Measurements from ENCODE around the gene DLL4. TPM values are rescaled to one million over a fixed set of nuclear protein-coding genes. Genes with fewer than 3 reads are reported as not detected.

DLL4 gene
- total and polyA plus RNA-seq, 4 donors = 5.6 to 8.5 (median 6.7) TPM

- 100% methylated on average over 2 of the region's 5 CpGs for WGBS (ENCODE audit: insufficient coverage)
- no peak overlapping the region for H3K27ac ChIP-seq (ENCODE audit: low read depth, low read length)
- no peaks in the 10 kb centered on the region for H3K27me3 ChIP-seq (ENCODE audit: control insufficient read depth, insufficient read depth, low read length)
- no peaks in the 10 kb centered on the region for H3K4me1 ChIP-seq (ENCODE audit: control insufficient read depth, insufficient read depth, low read length)
- H3K36me3 ChIP-seq (ENCODE audit: control insufficient read depth, insufficient read depth, low read length) = peaks cover 75% of the 10 kb centered on the region
- H3K4me3 ChIP-seq (ENCODE audit: low read depth, low read length) = no peak overlapping the region
- DNase-seq (ENCODE audit: low read depth in 4 of 6, low spot score in 6 of 6) = no peak
- no peaks in the 10 kb centered on the region for H3K9me3 ChIP-seq (ENCODE audit: control insufficient read depth, insufficient read depth, low read length)
Measured at GRCh38 chr15:40984406-40984805, 55.3 kb downstream of the DLL4 start.

- no peaks in the 10 kb centered on the region for H3K9me3 ChIP-seq (ENCODE audit: control insufficient read depth, insufficient read depth, low read length)
- no peaks in the 10 kb centered on the region for H3K27me3 ChIP-seq (ENCODE audit: control insufficient read depth, insufficient read depth, low read length)
- H3K36me3 ChIP-seq (ENCODE audit: control insufficient read depth, insufficient read depth, low read length) = peaks cover 69% of the 10 kb centered on the region
- no peak overlapping the region for H3K27ac ChIP-seq (ENCODE audit: low read depth, low read length)
- H3K4me1 ChIP-seq (ENCODE audit: control insufficient read depth, insufficient read depth, low read length) = no peaks in the 10 kb centered on the region
- 100% methylated on average over 1 of the region's 4 CpGs for WGBS (ENCODE audit: insufficient coverage)
- H3K4me3 ChIP-seq (ENCODE audit: low read depth, low read length) = no peak overlapping the region
- no peak for DNase-seq (ENCODE audit: low read depth in 4 of 6, low spot score in 6 of 6)
Measured at GRCh38 chr15:40984964-40985363, 55.8 kb downstream of the DLL4 start.

GRCh38 chr15:40985541-40986330 lies 56.6 kb downstream of the DLL4 start:
- peak in 1 of 6 donors; percentile 52 for DNase-seq (ENCODE audit: low read depth in 4 of 6, low spot score in 6 of 6)
- H3K4me1 ChIP-seq (ENCODE audit: control insufficient read depth, insufficient read depth, low read length) = no peaks in the 10 kb centered on the region
- H3K27ac ChIP-seq (ENCODE audit: low read depth, low read length) = no peak overlapping the region
- 100% methylated on average over 3 of the region's 6 CpGs for WGBS (ENCODE audit: insufficient coverage)
- H3K27me3 ChIP-seq (ENCODE audit: control insufficient read depth, insufficient read depth, low read length) = no peaks in the 10 kb centered on the region
- H3K4me3 ChIP-seq (ENCODE audit: low read depth, low read length) = no peak overlapping the region
- H3K36me3 ChIP-seq (ENCODE audit: control insufficient read depth, insufficient read depth, low read length) = peaks cover 63% of the 10 kb centered on the region
- H3K9me3 ChIP-seq (ENCODE audit: control insufficient read depth, insufficient read depth, low read length) = no peaks in the 10 kb centered on the region

GRCh38 chr15:40986820-40987219 lies 57.7 kb downstream of the DLL4 start:
- 94% methylated on average over 3 of the region's 7 CpGs for WGBS (ENCODE audit: insufficient coverage)
- peaks cover 59% of the 10 kb centered on the region for H3K36me3 ChIP-seq (ENCODE audit: control insufficient read depth, insufficient read depth, low read length)

GRCh38 chr15:40988156-40988555 lies 59.0 kb downstream of the DLL4 start:
- Histone ChIP-seq H3K36me3 (ENCODE audit: control insufficient read depth, insufficient read depth, low read length) (peaks cover 50% of the 10 kb centered on the region), H3K27me3 (ENCODE audit: control insufficient read depth, insufficient read depth, low read length) (no peaks in the 10 kb centered on the region), H3K9me3 (ENCODE audit: control insufficient read depth, insufficient read depth, low read length) (no peaks in the 10 kb centered on the region), H3K4me1 (ENCODE audit: control insufficient read depth, insufficient read depth, low read length) (no peaks in the 10 kb centered on the region), H3K27ac (ENCODE audit: low read depth, low read length) (no peak overlapping the region), H3K4me3 (ENCODE audit: low read depth, low read length) (no peak overlapping the region)
- 100% methylated on average over 1 of the region's 4 CpGs for WGBS (ENCODE audit: insufficient coverage)
- DNase-seq (ENCODE audit: low read depth in 4 of 6, low spot score in 6 of 6) = no peak

More at GRCh38 chr15:40986820-40987219, 57.7 kb downstream of the DLL4 start:
- DNase-seq (ENCODE audit: low read depth in 4 of 6, low spot score in 6 of 6) = no peak
- Histone ChIP-seq H3K27me3 (ENCODE audit: control insufficient read depth, insufficient read depth, low read length) (no peaks in the 10 kb centered on the region), H3K4me1 (ENCODE audit: control insufficient read depth, insufficient read depth, low read length) (no peaks in the 10 kb centered on the region), H3K4me3 (ENCODE audit: low read depth, low read length) (no peak overlapping the region), H3K27ac (ENCODE audit: low read depth, low read length) (no peak overlapping the region), H3K9me3 (ENCODE audit: control insufficient read depth, insufficient read depth, low read length) (no peaks in the 10 kb centered on the region)

Small RNA genes lying within 50 kb of the gene (small RNA-seq; reads per million reads assigned to genes)
- gene ISCA1P4 (ENCODE audit: low replicate concordance) = not detected

Other genes with a start within 250 kb of the DLL4 start
- 1 to 10 TPM; 2.5 to 3.7 TPM for gene RAD51, start 234.2 kb upstream of the DLL4 start, total RNA-seq
- 1 to 10 TPM; 6.3 to 7.9 TPM for gene RAD51, start 234.2 kb upstream of the DLL4 start, polyA plus RNA-seq (ENCODE audit: insufficient read length in 2 of 2)
- gene RMDN3, start 174.1 kb upstream of the DLL4 start, total RNA-seq = 10 to 100 TPM; 18.1 to 30.6 TPM
- 10 to 100 TPM; 50.0 to 53.1 TPM for gene RMDN3, start 174.1 kb upstream of the DLL4 start, polyA plus RNA-seq (ENCODE audit: insufficient read length in 2 of 2)
- gene GCHFR, start 165.3 kb upstream of the DLL4 start, total RNA-seq = 10 to 100 TPM; 14.2 to 18.2 TPM
- gene GCHFR, start 165.3 kb upstream of the DLL4 start, polyA plus RNA-seq (ENCODE audit: insufficient read length in 2 of 2) = 10 to 100 TPM; 25.6 to 29.1 TPM
- gene C15orf62, start 159.4 kb upstream of the DLL4 start, total RNA-seq = under 1 TPM; 0.17 to 0.20 TPM
- gene C15orf62, start 159.4 kb upstream of the DLL4 start, polyA plus RNA-seq (ENCODE audit: insufficient read length in 2 of 2) = 1 to 10 TPM; 2.8 to 6.0 TPM
- 10 to 100 TPM; 25.2 to 28.0 TPM for gene ZFYVE19, start 122.3 kb upstream of the DLL4 start, total RNA-seq
- 10 to 100 TPM; 36.6 to 43.2 TPM for gene ZFYVE19, start 122.3 kb upstream of the DLL4 start, polyA plus RNA-seq (ENCODE audit: insufficient read length in 2 of 2)
- gene DNAJC17, start 121.9 kb upstream of the DLL4 start, total RNA-seq = 10 to 100 TPM; 12.8 to 47.4 TPM
- gene DNAJC17, start 121.9 kb upstream of the DLL4 start, polyA plus RNA-seq (ENCODE audit: insufficient read length in 2 of 2) = 10 to 100 TPM; 27.1 to 34.9 TPM
- not detected for gene PPP1R14D, start 100.6 kb upstream of the DLL4 start, total RNA-seq
- under 1 TPM in 1 of 2 donors, not detected in 1; 0.36 TPM for gene PPP1R14D, start 100.6 kb upstream of the DLL4 start, polyA plus RNA-seq (ENCODE audit: insufficient read length in 2 of 2)
- 1 to 10 TPM; 2.9 to 4.5 TPM for gene SPINT1, start 85.3 kb upstream of the DLL4 start, total RNA-seq
- gene SPINT1, start 85.3 kb upstream of the DLL4 start, polyA plus RNA-seq (ENCODE audit: insufficient read length in 2 of 2) = 1 to 10 TPM; 3.2 to 4.3 TPM
- gene RHOV, start 55.1 kb upstream of the DLL4 start, total RNA-seq = 1 to 10 TPM; 1.7 to 2.8 TPM
- gene RHOV, start 55.1 kb upstream of the DLL4 start, polyA plus RNA-seq (ENCODE audit: insufficient read length in 2 of 2) = 10 to 100 TPM in 1 of 2 donors, 1 to 10 TPM in 1; 9.3 to 12.2 TPM
- 10 to 100 TPM; 19.9 to 22.9 TPM for gene VPS18, start 34.9 kb upstream of the DLL4 start, total RNA-seq
- 10 to 100 TPM; 21.3 to 23.1 TPM for gene VPS18, start 34.9 kb upstream of the DLL4 start, polyA plus RNA-seq (ENCODE audit: insufficient read length in 2 of 2)
- 1 to 10 TPM; 3.6 to 4.6 TPM for gene CHAC1, start 24.1 kb downstream of the DLL4 start, total RNA-seq
- 10 to 100 TPM; 17.0 to 17.7 TPM for gene CHAC1, start 24.1 kb downstream of the DLL4 start, polyA plus RNA-seq (ENCODE audit: insufficient read length in 2 of 2)
- gene INO80, start 186.9 kb downstream of the DLL4 start, total RNA-seq = 10 to 100 TPM; 18.8 to 27.8 TPM
- gene INO80, start 186.9 kb downstream of the DLL4 start, polyA plus RNA-seq (ENCODE audit: insufficient read length in 2 of 2) = 10 to 100 TPM; 15.9 to 19.8 TPM